Activated CD8-positive, alpha-beta T cell treated with anti-CD3 and anti-CD28 coated beads, Interleukin-2, amount 10 ng/mL, durations not matched to agents 7 days and 5 days (primary cell): ENCODE results near the gene CLPTM1. TPM values are rescaled to one million over a fixed set of nuclear protein-coding genes. Genes with fewer than 3 reads are reported as not detected.
"Not testable (repeated sequence)": the region's sequence is repeated elsewhere in the genome, so short reads cannot be mapped to it uniquely, and the experiment has no call there.

Experiments used
- ATAC-seq: fragments of 150-1000 bp; cut with Tn5 transposase; one replicate; pipeline ENCODE4 v1.10.0; 2021; ENCODE audit warnings: moderate library complexity
- CTCF ChIA-PET: fragments of 350-600 bp; sonication (Branson Sonifier 250); formaldehyde crosslinking; loops from one replicate; lab custom pipeline; 2021; ENCODE audit warnings: antibody characterized with exemption; lab: Charles Lee
- POLR2A ChIA-PET: fragments of 350-600 bp; sonication (Branson Sonifier 250); formaldehyde crosslinking; loops from one replicate; lab custom pipeline; 2021; ENCODE audit warnings: antibody characterized with exemption; lab: Charles Lee
- DNase-seq: peaks from one replicate; pipeline ENCODE4 v3.0.0-alpha.2; 2020
- H3K27ac Mint-ChIP-seq: one replicate; pipeline ENCODE4 v1.8.0; 2021; ENCODE audit warnings: mild to moderate bottlenecking, mixed read lengths
- H3K27me3 Mint-ChIP-seq: one replicate; pipeline ENCODE4 v1.8.0; 2021; ENCODE audit warnings: low read depth, mixed read lengths
- H3K36me3 Mint-ChIP-seq: one replicate; pipeline ENCODE4 v1.8.0; 2021; ENCODE audit warnings: low read depth, mixed read lengths
- H3K4me1 Mint-ChIP-seq: one replicate; pipeline ENCODE4 v1.8.0; 2021; ENCODE audit warnings: low read depth, mixed read lengths
- H3K4me3 Mint-ChIP-seq: one replicate; pipeline ENCODE4 v1.8.0; 2021; ENCODE audit warnings: mild to moderate bottlenecking, mixed read lengths
- H3K9me3 Mint-ChIP-seq: one replicate; pipeline ENCODE4 v1.8.0; 2022; ENCODE audit warnings: mixed read lengths; ENCODE audit not compliant: insufficient read depth
- total RNA-seq, 2 experiments: library from RNA; stranded (reverse); gene quantifications; one replicate each; pipeline ENCODE4 v1.2.3, GENCODE V29; 2021

Gene CLPTM1
- total RNA-seq, 2 experiments from 2014 or later: 65.5 to 67.8 TPM

GRCh38 chr19:44960906-44961728 is 5.9 kb downstream of the CLPTM1 start:
- Mint-ChIP-seq H3K36me3 (peaks cover 11% of the 10 kb centered on the region), H3K4me1 (peaks cover 23% of the 10 kb centered on the region), H3K4me3 (no peak overlapping the region), H3K27ac (peak overlapping the region; percentile 45), H3K9me3 (no peaks in the 10 kb centered on the region), H3K27me3 (no peaks in the 10 kb centered on the region)
- ATAC-seq (no peak), DNase-seq (no peak)
- ChIA-PET POLR2A (interaction anchor here (0.6 kb wide), 1 partner anchor 31 kb away, joined by 3 read pairs; no protein-coding TSS in a partner anchor), CTCF (interaction anchor here (1.5 kb wide), 1 partner anchor 99 kb away, joined by 5 read pairs; no protein-coding TSS in a partner anchor)

GRCh38 chr19:44961821-44962220 is 6.6 kb downstream of the CLPTM1 start:
- Mint-ChIP-seq H3K36me3 (peaks cover 11% of the 10 kb centered on the region), H3K4me3 (no peak overlapping the region), H3K4me1 (peaks cover 16% of the 10 kb centered on the region), H3K27ac (no peak overlapping the region), H3K27me3 (no peaks in the 10 kb centered on the region), H3K9me3 (no peaks in the 10 kb centered on the region)
- DNase-seq (no peak), ATAC-seq (no peak)
- ChIA-PET CTCF (interaction anchor here (1.7 kb wide), 1 partner anchor 27 kb away, joined by 6 read pairs; no protein-coding TSS in a partner anchor), POLR2A (no interaction called here)

- peaks cover 18% of the 10 kb centered on the region for H3K36me3 Mint-ChIP-seq
- no peaks in the 10 kb centered on the region for H3K9me3 Mint-ChIP-seq
- CTCF ChIA-PET: no interaction called here
- POLR2A ChIA-PET: no interaction called here
- no peaks in the 10 kb centered on the region for H3K27me3 Mint-ChIP-seq
- H3K27ac Mint-ChIP-seq: peak overlapping the region; percentile 19
- no peak overlapping the region for H3K4me3 Mint-ChIP-seq
- ATAC-seq: no peak
- no peak for DNase-seq
- H3K4me1 Mint-ChIP-seq: no peaks in the 10 kb centered on the region
Measured at GRCh38 chr19:44968118-44968517, 12.9 kb downstream of the CLPTM1 start.

- Mint-ChIP-seq H3K27ac (no peak overlapping the region), H3K4me3 (no peak overlapping the region), H3K4me1 (no peaks in the 10 kb centered on the region), H3K36me3 (peaks cover 20% of the 10 kb centered on the region), H3K27me3 (no peaks in the 10 kb centered on the region), H3K9me3 (no peaks in the 10 kb centered on the region)
- no peak for DNase-seq
- ChIA-PET CTCF (no interaction called here), POLR2A (no interaction called here)
- no peak for ATAC-seq
Measured at GRCh38 chr19:44968670-44969069, 13.5 kb downstream of the CLPTM1 start.

GRCh38 chr19:44969437-44969836 is 14.3 kb downstream of the CLPTM1 start:
- no peaks in the 10 kb centered on the region for H3K4me1 Mint-ChIP-seq
- CTCF ChIA-PET: no interaction called here
- H3K36me3 Mint-ChIP-seq: peaks cover 20% of the 10 kb centered on the region
- H3K4me3 Mint-ChIP-seq: no peak overlapping the region
- H3K27me3 Mint-ChIP-seq: no peaks in the 10 kb centered on the region
- no peaks in the 10 kb centered on the region for H3K9me3 Mint-ChIP-seq
- ATAC-seq: no peak
- no peak for DNase-seq
- H3K27ac Mint-ChIP-seq: no peak overlapping the region
- POLR2A ChIA-PET: no interaction called here

GRCh38 chr19:44971451-44971850 is 16.3 kb downstream of the CLPTM1 start:
- CTCF ChIA-PET: interaction anchor here (1.1 kb wide), 1 partner anchor 88 kb away, joined by 3 read pairs; no protein-coding TSS in a partner anchor
- H3K4me3 Mint-ChIP-seq, H3K27me3 Mint-ChIP-seq, DNase-seq, H3K9me3 Mint-ChIP-seq, ATAC-seq, H3K27ac Mint-ChIP-seq, POLR2A ChIA-PET, H3K4me1 Mint-ChIP-seq: not testable (repeated sequence)
- H3K36me3 Mint-ChIP-seq: peaks cover 15% of the 10 kb centered on the region

GRCh38 chr19:44972802-44973201 is 17.6 kb downstream of the CLPTM1 start:
- no peak for DNase-seq
- H3K27ac Mint-ChIP-seq: no peak overlapping the region
- CTCF ChIA-PET: no interaction called here

GRCh38 chr19:44973982-44974735 is 19.0 kb downstream of the CLPTM1 start:
- Mint-ChIP-seq H3K4me3 (no peak overlapping the region), H3K4me1 (no peaks in the 10 kb centered on the region), H3K9me3 (no peaks in the 10 kb centered on the region), H3K36me3 (peaks cover 25% of the 10 kb centered on the region), H3K27me3 (no peaks in the 10 kb centered on the region), H3K27ac (no peak overlapping the region)
- POLR2A ChIA-PET: interaction anchor here (0.6 kb wide), 2 partner anchors 12 to 28 kb away, joined by 3 read pairs; no protein-coding TSS in a partner anchor
- CTCF ChIA-PET: no interaction called here
- DNase-seq (no peak), ATAC-seq (no peak)

More at GRCh38 chr19:44972802-44973201, 17.6 kb downstream of the CLPTM1 start:
- H3K4me3 Mint-ChIP-seq: no peak overlapping the region
- peaks cover 21% of the 10 kb centered on the region for H3K36me3 Mint-ChIP-seq
- H3K9me3 Mint-ChIP-seq: no peaks in the 10 kb centered on the region
- no peak for ATAC-seq
- H3K4me1 Mint-ChIP-seq: no peaks in the 10 kb centered on the region
- POLR2A ChIA-PET: interaction anchor here (0.7 kb wide), 1 partner anchor 220 kb away, joined by 3 read pairs; no protein-coding TSS in a partner anchor
- no peaks in the 10 kb centered on the region for H3K27me3 Mint-ChIP-seq

GRCh38 chr19:44974857-44975256 is 19.7 kb downstream of the CLPTM1 start:
- ATAC-seq (no peak), DNase-seq (no peak)
- H3K4me1 Mint-ChIP-seq: no peaks in the 10 kb centered on the region
- no peak overlapping the region for H3K27ac Mint-ChIP-seq
- peaks cover 30% of the 10 kb centered on the region for H3K36me3 Mint-ChIP-seq
- no peaks in the 10 kb centered on the region for H3K27me3 Mint-ChIP-seq
- ChIA-PET POLR2A (no interaction called here), CTCF (no interaction called here)
- H3K4me3 Mint-ChIP-seq: no peak overlapping the region
- H3K9me3 Mint-ChIP-seq: no peaks in the 10 kb centered on the region

GRCh38 chr19:44975444-44975843 is 20.3 kb downstream of the CLPTM1 start:
- ChIA-PET POLR2A (no interaction called here), CTCF (no interaction called here)
- Mint-ChIP-seq H3K27ac (no peak overlapping the region), H3K4me3 (no peak overlapping the region), H3K27me3 (no peaks in the 10 kb centered on the region), H3K9me3 (no peaks in the 10 kb centered on the region), H3K4me1 (no peaks in the 10 kb centered on the region), H3K36me3 (peaks cover 30% of the 10 kb centered on the region)
- ATAC-seq (no peak), DNase-seq (no peak)

- ChIA-PET POLR2A (no interaction called here), CTCF (interaction anchor here (1.0 kb wide), 1 partner anchor 45 kb away, joined by 3 read pairs; no protein-coding TSS in a partner anchor)
- Mint-ChIP-seq H3K4me1 (peaks cover 4% of the 10 kb centered on the region), H3K27me3 (no peaks in the 10 kb centered on the region), H3K9me3 (no peaks in the 10 kb centered on the region), H3K36me3 (peaks cover 27% of the 10 kb centered on the region), H3K4me3 (no peak overlapping the region), H3K27ac (no peak overlapping the region)
- DNase-seq (no peak), ATAC-seq (no peak)
Measured at GRCh38 chr19:44984005-44984404, 28.8 kb downstream of the CLPTM1 start.
